SK-N-MC (cell line): ENCODE results near the gene PSEN1.

Source experiments
- DNase-seq: peaks from one replicate; pipeline ENCODE4 v3.0.0-alpha.2; 2011; ENCODE audit warnings: low read depth, low spot score
- H3K27ac ChIP-seq: fragments of 200-600 bp; sonication (generic); 2 replicates; pipeline ENCODE4 v1.5.1; 2016; ENCODE audit warnings: mixed run types
- H3K36me3 ChIP-seq: fragments of 200-600 bp; sonication (generic); 2 replicates; pipeline ENCODE4 v1.6.1; 2017; ENCODE audit warnings: antibody characterized with exemption, low read length, mixed read lengths; ENCODE audit not compliant: insufficient read depth
- H3K4me3 ChIP-seq: fragments of 200-600 bp; sonication (generic); 2 replicates; pipeline ENCODE4 v1.5.1; 2016
- H3K9ac ChIP-seq: fragments of 200-600 bp; sonication (generic); 2 replicates; pipeline ENCODE4 v1.8.0; 2017; ENCODE audit warnings: mixed run types, mixed read lengths; ENCODE audit not compliant: insufficient read length
- H3K9me3 ChIP-seq: fragments of 200-600 bp; sonication (generic); 2 replicates; pipeline ENCODE4 v1.6.1; 2017; ENCODE audit warnings: low read depth, mild to moderate bottlenecking, antibody characterized with exemption, low read length, moderate library complexity, mixed read lengths
- EZH2 ChIP-seq: fragments of 200-600 bp; sonication (generic); IDR thresholded peaks from one replicate; pipeline ENCODE4 v1.6.1; 2017; ENCODE audit warnings: antibody characterized with exemption
- FOXP2 ChIP-seq: optimal IDR thresholded peaks from 2 replicates; pipeline ENCODE3; 2011; ENCODE audit warnings: mild to moderate bottlenecking, moderate library complexity; ENCODE audit not compliant: insufficient read depth; ENCODE audit errors: extremely low read length, control extremely low read depth
- POLR2AphosphoS5 ChIP-seq: IDR thresholded peaks from 2 replicates; pipeline ENCODE4 v1.6.1; 2012; ENCODE audit warnings: mild to moderate bottlenecking, low read depth, low read length, borderline replicate concordance

The PSEN1 gene

GRCh38 chr14:73237219-73237785 lies 101.0 kb downstream of the PSEN1 start, which contains the start of gene PAPLN:
Gene PAPLN (plus strand): TSS chr14:73237506. CDS start chr14:73239779, 2,273 bp downstream.
- no peak within 1 kb of the TSS for H3K9ac ChIP-seq
- no peaks in the 10 kb centered on the region for H3K9me3 ChIP-seq
- TF ChIP-seq POLR2AphosphoS5: no peak
- TF ChIP-seq FOXP2: no peak
- TF ChIP-seq EZH2: no peak
- no peak within 1 kb of the TSS for H3K4me3 ChIP-seq
- no peak for DNase-seq
- peak within 1 kb of the TSS; percentile 80 for H3K27ac ChIP-seq
- H3K36me3 ChIP-seq: no peaks in the 10 kb centered on the region

DNA sequence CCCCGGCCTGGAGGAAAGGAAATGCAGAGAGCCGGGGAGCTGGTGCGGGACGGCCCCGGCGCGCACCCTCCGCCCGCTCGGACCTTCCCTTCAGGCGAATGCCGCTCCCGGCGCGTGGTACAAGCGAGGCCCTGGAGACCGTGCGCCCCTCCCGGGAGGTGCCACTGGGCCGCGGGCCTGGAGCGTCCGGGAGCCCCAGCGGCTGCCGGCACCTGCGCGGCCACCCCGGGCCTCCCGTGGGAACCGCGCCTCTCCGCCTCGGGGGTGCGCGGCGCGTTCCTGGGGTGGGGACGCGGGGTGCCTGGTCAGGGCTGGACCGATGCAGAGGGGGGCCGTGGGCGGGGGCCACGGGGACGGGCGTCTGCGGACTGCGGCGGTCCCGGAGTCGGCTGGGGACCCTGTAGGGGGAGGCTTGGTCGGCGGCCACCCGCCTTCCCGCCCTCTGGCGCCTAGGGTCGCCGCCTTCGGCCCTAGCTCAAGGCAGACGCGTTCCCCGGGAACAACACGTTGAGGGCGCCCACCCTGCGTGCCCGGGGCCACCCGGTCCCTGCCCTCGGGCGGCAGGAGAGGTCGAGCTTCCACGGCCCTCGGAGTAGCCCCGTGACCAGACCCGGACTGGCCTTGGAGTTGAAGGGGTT lies 101.6 kb downstream of the PSEN1 start:
- Histone ChIP-seq H3K4me3 (no peak overlapping the region), H3K36me3 (no peaks in the 10 kb centered on the region), H3K27ac (peak overlapping the region; percentile 80), H3K9me3 (no peaks in the 10 kb centered on the region), H3K9ac (no peak overlapping the region)
- TF ChIP-seq EZH2 (no peak), POLR2AphosphoS5 (no peak), FOXP2 (no peak)
- DNase-seq: no peak

DNA sequence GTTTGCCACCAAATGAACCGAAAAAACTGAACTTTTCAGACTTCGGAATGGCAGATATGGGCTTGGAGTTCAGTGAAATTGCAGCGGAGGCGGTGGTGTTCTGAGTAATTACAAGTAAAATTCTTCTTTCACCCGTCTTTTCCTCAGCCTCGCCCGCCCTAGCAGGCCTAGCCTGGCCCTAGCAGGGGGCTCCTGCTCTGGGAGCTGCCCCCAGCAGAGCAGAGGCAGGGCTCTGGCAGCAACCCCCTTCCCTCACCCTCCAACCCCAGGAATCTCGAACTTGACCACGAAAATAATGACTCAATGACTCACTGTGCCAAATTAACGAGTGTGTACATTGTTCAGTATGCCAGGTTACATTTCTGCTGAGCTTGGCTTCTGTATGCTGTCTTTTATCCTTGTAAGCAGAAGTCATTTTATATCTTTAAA lies 102.1 kb downstream of the PSEN1 start:
- no peaks in the 10 kb centered on the region for H3K36me3 ChIP-seq
- no peak overlapping the region for H3K4me3 ChIP-seq
- TF ChIP-seq EZH2 (no peak), POLR2AphosphoS5 (no peak), FOXP2 (no peak)
- H3K27ac ChIP-seq: peak overlapping the region; percentile 80
- H3K9me3 ChIP-seq: no peaks in the 10 kb centered on the region
- H3K9ac ChIP-seq: no peak overlapping the region
- no peak for DNase-seq

- DNase-seq: no peak
- Histone ChIP-seq H3K9me3 (no peaks in the 10 kb centered on the region), H3K9ac (peak overlapping the region; percentile 59), H3K36me3 (no peaks in the 10 kb centered on the region), H3K27ac (peak overlapping the region; percentile 80), H3K4me3 (peak overlapping the region; percentile 45; the same call in 1 of the 2 replicates)
- TF ChIP-seq POLR2AphosphoS5: no peak
- TF ChIP-seq FOXP2: no peak
- TF ChIP-seq EZH2: no peak
These were observed 102.6 kb downstream of the PSEN1 start for GRCh38 chr14:73238941-73239340.

DNA sequence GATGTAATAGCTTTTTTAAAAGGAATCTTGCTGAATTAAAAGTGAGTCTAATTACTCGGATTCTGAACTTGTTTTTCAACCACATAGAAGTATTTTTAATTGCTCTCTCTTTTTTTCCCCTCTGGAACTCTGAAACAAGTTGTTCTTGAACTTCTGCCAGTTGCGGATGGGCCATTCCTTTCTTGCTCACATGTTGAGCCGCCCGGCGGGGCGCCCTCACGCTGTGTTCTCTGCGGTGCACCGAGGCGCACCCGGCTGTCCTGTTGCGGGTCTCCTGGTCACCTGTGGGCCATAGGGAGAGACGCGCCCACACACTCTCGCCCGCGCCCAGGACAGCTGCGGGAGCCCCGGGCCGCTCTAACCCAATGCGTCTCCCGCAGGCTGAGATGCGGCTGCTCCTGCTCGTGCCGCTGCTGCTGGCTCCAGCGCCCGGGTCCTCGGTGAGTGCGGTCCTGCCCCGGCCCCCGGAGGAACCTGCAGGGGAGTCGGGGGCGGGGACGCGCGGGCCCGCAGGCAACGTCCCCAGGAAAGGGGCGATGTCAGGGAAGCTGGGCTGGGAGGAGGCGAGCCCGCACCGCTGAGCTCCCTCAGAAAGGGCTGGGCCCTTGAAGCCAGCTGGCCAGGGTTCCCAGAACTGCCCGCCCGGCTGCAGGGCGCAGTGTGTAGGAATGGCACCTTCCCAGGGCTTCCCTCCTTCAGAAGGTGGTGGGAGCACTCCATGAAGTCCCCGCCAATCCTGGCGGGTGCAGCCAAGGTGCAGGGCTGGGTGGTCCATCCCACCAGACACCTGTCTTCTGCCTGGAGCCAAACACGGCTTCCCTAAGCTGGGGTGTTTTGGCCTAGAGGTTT lies 103.3 kb downstream of the PSEN1 start:
- DNase-seq: no peak
- Histone ChIP-seq H3K4me3 (peak overlapping the region; percentile 45), H3K9me3 (no peaks in the 10 kb centered on the region), H3K9ac (peak overlapping the region; percentile 59), H3K36me3 (no peaks in the 10 kb centered on the region), H3K27ac (peak overlapping the region; percentile 75)
- no peak for TF ChIP-seq POLR2AphosphoS5
- no peak for TF ChIP-seq FOXP2
- TF ChIP-seq EZH2: no peak

GRCh38 chr14:73240816-73241480 lies 104.6 kb downstream of the PSEN1 start:
- Histone ChIP-seq H3K36me3 (no peaks in the 10 kb centered on the region), H3K4me3 (no peak overlapping the region), H3K9me3 (no peaks in the 10 kb centered on the region), H3K9ac (no peak overlapping the region), H3K27ac (no peak overlapping the region)
- DNase-seq: no peak
- no peak for TF ChIP-seq FOXP2
- no peak for TF ChIP-seq EZH2
- no peak for TF ChIP-seq POLR2AphosphoS5

- no peaks in the 10 kb centered on the region for H3K9me3 ChIP-seq
- no peak overlapping the region for H3K9ac ChIP-seq
- no peak overlapping the region for H3K27ac ChIP-seq
- TF ChIP-seq FOXP2 (no peak), EZH2 (no peak), POLR2AphosphoS5 (no peak)
- DNase-seq: no peak
- no peaks in the 10 kb centered on the region for H3K36me3 ChIP-seq
- no peak overlapping the region for H3K4me3 ChIP-seq
These were observed 105.3 kb downstream of the PSEN1 start for GRCh38 chr14:73241481-73242165.

- Histone ChIP-seq H3K4me3 (no peak overlapping the region), H3K9me3 (no peaks in the 10 kb centered on the region), H3K36me3 (no peaks in the 10 kb centered on the region), H3K27ac (no peak overlapping the region), H3K9ac (no peak overlapping the region)
- no peak for DNase-seq
- TF ChIP-seq FOXP2 (no peak), POLR2AphosphoS5 (no peak), EZH2 (no peak)
These were observed 106.1 kb downstream of the PSEN1 start for GRCh38 chr14:73242357-73242901.
